ENCODE data around the gene RANBP1.

The RANBP1 gene

GRCh38 chr22:20131859-20132685, 16.2 kb downstream of the RANBP1 start:
- H3K79me2 ChIP-seq (ENCODE audit: control insufficient read depth, insufficient read depth, low read length) = no peaks in the 10 kb centered on the region
- H2AK5ac ChIP-seq (ENCODE audit: low read length) = no peak overlapping the region
- no peaks in the 10 kb centered on the region for H3K4me1 ChIP-seq (ENCODE audit: control insufficient read depth, low read depth, low read length)
- H3K27ac ChIP-seq (ENCODE audit: low read depth, low read length) = no peak overlapping the region
- H3K4me3 ChIP-seq (ENCODE audit: low read length) = peak overlapping the region; percentile 67
- H4K5ac ChIP-seq (ENCODE audit: low read length) = no peak overlapping the region
- no peak overlapping the region for H3K4ac ChIP-seq (ENCODE audit: low read depth, low read length)
- H3K4me2 ChIP-seq (ENCODE audit: low read length) = peak overlapping the region; percentile 79
- no peak overlapping the region for H4K8ac ChIP-seq (ENCODE audit: low read depth, low read length)
- peaks cover 6% of the 10 kb centered on the region for H3K79me1 ChIP-seq (ENCODE audit: low read length)
- no peaks in the 10 kb centered on the region for H3K27me3 ChIP-seq (ENCODE audit: insufficient read depth, low read length, poor library complexity)
- no peak for DNase-seq
- H2BK15ac ChIP-seq (replicated peaks; ENCODE audit: low read depth) = no peak overlapping the region
- WGBS (ENCODE audit: extremely low coverage, insufficient coverage, low lambda C conversion rate) = no CpG with 5 or more reads among the region's 72 CpGs
- peak overlapping the region; percentile 82 for H3K9ac ChIP-seq (ENCODE audit: low read length)
- no peak overlapping the region for H3K23ac ChIP-seq (ENCODE audit: low read length)
- H3K36me3 ChIP-seq (ENCODE audit: control insufficient read depth, insufficient read depth, low read length) = peaks cover 5% of the 10 kb centered on the region
- no peak overlapping the region for H2BK5ac ChIP-seq (ENCODE audit: low read length)
- H2BK120ac ChIP-seq (ENCODE audit: low read depth, low read length) = no peak overlapping the region
- peak overlapping the region; percentile 91 for H3K56ac ChIP-seq (ENCODE audit: low read length)
- H3K18ac ChIP-seq (ENCODE audit: low read length) = peak overlapping the region; percentile 30

DNA sequence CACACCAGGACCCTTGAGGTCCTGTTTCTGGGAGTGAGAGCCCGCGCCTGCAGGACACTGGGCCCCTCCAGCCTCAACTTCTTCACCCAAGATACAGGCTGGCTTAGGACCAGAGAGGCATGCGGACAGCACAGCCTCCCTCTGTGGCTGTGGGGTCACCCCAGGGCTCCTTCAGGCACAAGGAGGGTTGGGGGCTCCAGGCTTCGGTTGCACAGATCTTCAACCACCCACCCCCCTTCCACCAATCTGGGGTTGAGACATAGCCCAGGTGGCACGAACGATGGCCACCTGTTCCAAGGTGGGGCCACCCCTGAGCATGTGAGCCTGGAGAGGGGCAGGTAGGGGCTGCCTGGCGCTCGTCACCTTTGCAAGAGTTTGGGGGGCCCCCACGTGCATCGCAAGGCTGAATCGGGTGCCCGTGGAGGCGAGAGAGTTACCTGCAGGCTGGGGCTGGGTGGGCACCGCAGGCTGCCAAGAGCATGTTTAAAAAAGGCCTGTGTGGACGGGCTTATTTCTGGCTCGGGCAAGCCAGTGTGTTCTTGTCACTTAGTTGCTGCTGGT, 16.9 kb downstream of the RANBP1 start:
- Histone ChIP-seq H2BK120ac (ENCODE audit: low read depth, low read length) (no peak overlapping the region), H2AK5ac (ENCODE audit: low read length) (no peak overlapping the region), H3K79me1 (ENCODE audit: low read length) (peaks cover 6% of the 10 kb centered on the region), H3K27me3 (ENCODE audit: insufficient read depth, low read length, poor library complexity) (no peaks in the 10 kb centered on the region), H4K8ac (ENCODE audit: low read depth, low read length) (no peak overlapping the region), H3K56ac (ENCODE audit: low read length) (peak overlapping the region; percentile 91), H3K9ac (ENCODE audit: low read length) (peak overlapping the region; percentile 82), H2BK15ac (replicated peaks; ENCODE audit: low read depth) (no peak overlapping the region), H4K5ac (ENCODE audit: low read length) (no peak overlapping the region), H3K18ac (ENCODE audit: low read length) (no peak overlapping the region), H3K4me1 (ENCODE audit: control insufficient read depth, low read depth, low read length) (no peaks in the 10 kb centered on the region), H3K4me3 (ENCODE audit: low read length) (no peak overlapping the region), H3K36me3 (ENCODE audit: control insufficient read depth, insufficient read depth, low read length) (peaks cover 2% of the 10 kb centered on the region), H3K23ac (ENCODE audit: low read length) (no peak overlapping the region), H3K79me2 (ENCODE audit: control insufficient read depth, insufficient read depth, low read length) (no peaks in the 10 kb centered on the region), H3K4ac (ENCODE audit: low read depth, low read length) (no peak overlapping the region), H2BK5ac (ENCODE audit: low read length) (no peak overlapping the region), H3K4me2 (ENCODE audit: low read length) (peak overlapping the region; percentile 79), H3K27ac (ENCODE audit: low read depth, low read length) (no peak overlapping the region)
- DNase-seq = no peak
- no CpG with 5 or more reads among the region's 16 CpGs for WGBS (ENCODE audit: extremely low coverage, insufficient coverage, low lambda C conversion rate)

DNA sequence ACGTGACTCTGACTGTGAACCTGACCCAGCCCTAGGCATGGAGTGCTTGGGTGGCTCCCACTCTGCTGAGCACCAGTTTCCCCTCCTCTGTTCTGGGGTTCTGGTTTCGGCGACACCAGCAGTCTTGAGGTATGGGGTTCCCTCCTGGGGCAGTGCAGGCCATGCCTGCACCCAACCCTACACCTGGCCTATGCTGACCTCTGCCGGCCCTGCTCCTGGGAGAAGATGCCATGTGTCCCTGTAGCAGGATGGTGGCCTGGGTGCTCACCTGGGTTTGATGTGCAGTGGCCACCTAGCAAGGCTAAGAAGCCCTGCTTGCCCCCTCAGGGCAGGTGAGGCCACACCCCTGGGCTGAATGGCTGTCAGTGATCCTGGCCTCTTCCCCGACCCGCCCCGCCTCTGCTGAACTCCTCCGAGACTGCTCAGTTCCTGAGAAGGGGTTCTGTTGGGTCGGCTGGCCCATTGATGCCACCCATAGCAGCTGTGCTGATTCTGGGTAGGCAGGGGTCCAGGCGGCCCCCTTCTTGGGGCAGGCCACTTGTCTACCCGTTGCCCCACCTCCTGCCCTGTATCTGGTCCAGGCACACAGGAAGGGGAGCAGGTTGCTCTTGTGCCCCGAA, 18.1 kb downstream of the RANBP1 start:
- Histone ChIP-seq H3K4ac (ENCODE audit: low read depth, low read length) (no peak overlapping the region), H3K4me1 (ENCODE audit: control insufficient read depth, low read depth, low read length) (no peaks in the 10 kb centered on the region), H3K9ac (ENCODE audit: low read length) (no peak overlapping the region), H3K36me3 (ENCODE audit: control insufficient read depth, insufficient read depth, low read length) (no peaks in the 10 kb centered on the region), H3K4me3 (ENCODE audit: low read length) (no peak overlapping the region), H3K56ac (ENCODE audit: low read length) (no peak overlapping the region), H3K79me1 (ENCODE audit: low read length) (peaks cover 6% of the 10 kb centered on the region), H3K79me2 (ENCODE audit: control insufficient read depth, insufficient read depth, low read length) (no peaks in the 10 kb centered on the region), H2BK5ac (ENCODE audit: low read length) (no peak overlapping the region), H2AK5ac (ENCODE audit: low read length) (no peak overlapping the region), H3K18ac (ENCODE audit: low read length) (no peak overlapping the region), H2BK15ac (replicated peaks; ENCODE audit: low read depth) (no peak overlapping the region), H4K8ac (ENCODE audit: low read depth, low read length) (no peak overlapping the region), H4K5ac (ENCODE audit: low read length) (no peak overlapping the region), H3K23ac (ENCODE audit: low read length) (no peak overlapping the region), H2BK120ac (ENCODE audit: low read depth, low read length) (no peak overlapping the region), H3K4me2 (ENCODE audit: low read length) (no peak overlapping the region), H3K27ac (ENCODE audit: low read depth, low read length) (no peak overlapping the region), H3K27me3 (ENCODE audit: insufficient read depth, low read length, poor library complexity) (no peaks in the 10 kb centered on the region)
- DNase-seq = no peak
- WGBS (ENCODE audit: extremely low coverage, insufficient coverage, low lambda C conversion rate) = no CpG with 5 or more reads among the region's 12 CpGs

DNA sequence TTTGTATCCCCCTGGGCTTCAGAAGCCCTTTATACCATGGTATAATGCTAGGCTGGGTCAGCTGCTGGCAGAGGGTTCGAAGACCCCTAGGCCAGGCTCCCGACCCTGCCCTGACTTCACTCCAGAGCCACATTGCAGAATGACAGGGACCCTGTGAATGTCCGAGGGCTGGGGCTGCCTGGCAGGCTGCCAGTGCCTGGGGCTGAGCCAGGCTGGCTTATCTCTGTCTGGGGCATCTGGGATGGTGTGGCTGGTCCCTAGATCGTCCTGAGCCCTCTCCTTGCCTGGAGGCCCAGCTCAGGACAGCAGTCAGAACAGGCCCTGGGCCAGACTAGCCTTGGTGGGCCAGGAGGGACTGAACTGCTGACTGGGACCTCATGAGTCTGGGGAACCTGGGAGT, 19.4 kb downstream of the RANBP1 start:
- no peak overlapping the region for H2BK15ac ChIP-seq (replicated peaks; ENCODE audit: low read depth)
- H3K56ac ChIP-seq (ENCODE audit: low read length) = no peak overlapping the region
- H4K5ac ChIP-seq (ENCODE audit: low read length) = no peak overlapping the region
- no peak for DNase-seq
- H3K4me2 ChIP-seq (ENCODE audit: low read length) = no peak overlapping the region
- H4K8ac ChIP-seq (ENCODE audit: low read depth, low read length) = no peak overlapping the region
- no peak overlapping the region for H3K4me3 ChIP-seq (ENCODE audit: low read length)
- no peak overlapping the region for H2BK5ac ChIP-seq (ENCODE audit: low read length)
- H3K79me2 ChIP-seq (ENCODE audit: control insufficient read depth, insufficient read depth, low read length) = no peaks in the 10 kb centered on the region
- H3K18ac ChIP-seq (ENCODE audit: low read length) = no peak overlapping the region
- no peaks in the 10 kb centered on the region for H3K27me3 ChIP-seq (ENCODE audit: insufficient read depth, low read length, poor library complexity)
- peaks cover 6% of the 10 kb centered on the region for H3K79me1 ChIP-seq (ENCODE audit: low read length)
- no peak overlapping the region for H3K9ac ChIP-seq (ENCODE audit: low read length)
- no peak overlapping the region for H3K23ac ChIP-seq (ENCODE audit: low read length)
- H3K36me3 ChIP-seq (ENCODE audit: control insufficient read depth, insufficient read depth, low read length) = no peaks in the 10 kb centered on the region
- no peak overlapping the region for H3K4ac ChIP-seq (ENCODE audit: low read depth, low read length)
- no peak overlapping the region for H3K27ac ChIP-seq (ENCODE audit: low read depth, low read length)
- no peaks in the 10 kb centered on the region for H3K4me1 ChIP-seq (ENCODE audit: control insufficient read depth, low read depth, low read length)
- H2AK5ac ChIP-seq (ENCODE audit: low read length) = no peak overlapping the region
- WGBS (ENCODE audit: extremely low coverage, insufficient coverage, low lambda C conversion rate) = no CpG with 5 or more reads among the region's 4 CpGs
- no peak overlapping the region for H2BK120ac ChIP-seq (ENCODE audit: low read depth, low read length)

DNA sequence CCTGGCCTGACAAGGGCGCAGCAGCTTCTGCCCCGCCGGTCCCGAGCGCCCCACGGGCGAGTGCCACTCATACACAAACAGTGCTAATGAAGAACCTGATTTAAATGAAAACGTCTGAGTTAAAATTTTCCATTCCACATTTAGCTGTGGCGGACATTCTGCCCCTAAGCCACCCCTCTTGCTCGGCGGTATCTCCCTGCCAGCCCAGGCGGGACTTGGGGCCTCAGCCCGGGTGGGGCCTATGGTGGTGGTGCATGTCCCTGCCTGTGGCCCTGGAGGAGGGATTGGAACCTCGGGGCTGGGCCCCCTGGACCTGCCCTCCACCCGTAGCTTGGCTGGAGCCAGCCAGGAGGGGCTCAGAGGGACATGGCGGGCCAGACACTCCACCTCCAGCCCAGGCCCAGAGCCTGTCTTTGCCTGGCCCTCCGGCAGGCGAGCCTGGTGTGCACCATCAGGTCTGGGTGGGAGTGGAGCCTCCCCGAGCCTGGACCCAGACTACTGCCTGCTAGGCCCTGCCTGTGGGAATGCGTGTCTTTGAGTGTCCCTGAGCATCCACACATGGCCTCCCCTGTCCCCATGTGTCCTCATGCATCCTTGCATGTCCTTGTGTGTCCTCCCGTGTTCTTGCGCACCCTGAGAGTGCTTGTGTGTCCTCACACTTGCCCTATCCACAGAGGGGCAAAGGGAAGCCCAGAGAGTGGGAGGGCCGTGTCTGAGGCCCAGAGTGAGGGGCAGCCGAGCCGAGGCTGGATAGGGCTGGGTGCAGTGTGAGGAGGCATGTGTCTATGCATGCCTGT, 20.1 kb downstream of the RANBP1 start:
- no peak overlapping the region for H2BK5ac ChIP-seq (ENCODE audit: low read length)
- no CpG with 5 or more reads among the region's 25 CpGs for WGBS (ENCODE audit: extremely low coverage, insufficient coverage, low lambda C conversion rate)
- H3K79me1 ChIP-seq (ENCODE audit: low read length) = peaks cover 6% of the 10 kb centered on the region
- no peak overlapping the region for H2AK5ac ChIP-seq (ENCODE audit: low read length)
- H2BK120ac ChIP-seq (ENCODE audit: low read depth, low read length) = no peak overlapping the region
- no peak overlapping the region for H3K4me2 ChIP-seq (ENCODE audit: low read length)
- no peak overlapping the region for H4K5ac ChIP-seq (ENCODE audit: low read length)
- no peak overlapping the region for H2BK15ac ChIP-seq (replicated peaks; ENCODE audit: low read depth)
- H3K56ac ChIP-seq (ENCODE audit: low read length) = no peak overlapping the region
- no peak for DNase-seq
- H3K23ac ChIP-seq (ENCODE audit: low read length) = no peak overlapping the region
- H3K36me3 ChIP-seq (ENCODE audit: control insufficient read depth, insufficient read depth, low read length) = no peaks in the 10 kb centered on the region
- no peaks in the 10 kb centered on the region for H3K27me3 ChIP-seq (ENCODE audit: insufficient read depth, low read length, poor library complexity)
- no peak overlapping the region for H3K4me3 ChIP-seq (ENCODE audit: low read length)
- H3K18ac ChIP-seq (ENCODE audit: low read length) = no peak overlapping the region
- no peak overlapping the region for H3K9ac ChIP-seq (ENCODE audit: low read length)
- H3K27ac ChIP-seq (ENCODE audit: low read depth, low read length) = no peak overlapping the region
- H3K79me2 ChIP-seq (ENCODE audit: control insufficient read depth, insufficient read depth, low read length) = no peaks in the 10 kb centered on the region
- H3K4me1 ChIP-seq (ENCODE audit: control insufficient read depth, low read depth, low read length) = no peaks in the 10 kb centered on the region
- no peak overlapping the region for H4K8ac ChIP-seq (ENCODE audit: low read depth, low read length)
- no peak overlapping the region for H3K4ac ChIP-seq (ENCODE audit: low read depth, low read length)
